Naive thymus-derived CD4-positive, alpha-beta T cell (primary cell): ENCODE data around the gene CLTRN. TPM values are rescaled to one million over a fixed set of nuclear protein-coding genes. Genes with fewer than 3 reads are reported as not detected.

Experiments used
- ATAC-seq: fragments of 150-1000 bp; cut with Tn5 transposase; 2 replicates; pipeline ENCODE4 v1.10.0; 2021; ENCODE audit warnings: mild to moderate bottlenecking, moderate library complexity
- CTCF ChIA-PET: fragments of 350-600 bp; sonication (Branson Sonifier 250); formaldehyde crosslinking; loops from one replicate; lab custom pipeline; 2021; ENCODE audit warnings: antibody characterized with exemption; lab: Charles Lee
- POLR2A ChIA-PET: fragments of 350-600 bp; sonication (Branson Sonifier 250); formaldehyde crosslinking; loops from one replicate; lab custom pipeline; 2021; ENCODE audit warnings: antibody characterized with exemption, inconsistent platforms; lab: Charles Lee
- DNase-seq, 9 donors: peaks; one replicate each; pipeline versions ENCODE4 v3.0.0 to v3.0.0-alpha.2; 2020 to 2022; ENCODE audit warnings: mixed read lengths in 1 of 9
- H3K27ac ChIP-seq: one replicate; pipeline ENCODE4 v1.7.0; 2013; ENCODE audit warnings: mild to moderate bottlenecking, low read depth, low read length, moderate library complexity
- H3K27me3 ChIP-seq, 2 donors: one replicate each; pipeline ENCODE4 v1.7.0; 2013; ENCODE audit warnings: low read length in 2 of 2, mild to moderate bottlenecking in 2 of 2, moderate library complexity in 2 of 2; ENCODE audit not compliant: control insufficient read depth in 2 of 2, insufficient read depth in 2 of 2
- H3K36me3 ChIP-seq, 3 experiments: 1 replicate in 2 of 3; 2 replicates in 1 of 3; pipeline ENCODE4 v1.7.0; 2013; ENCODE audit warnings: low read length in 3 of 3, mild to moderate bottlenecking in 3 of 3, moderate library complexity in 1 of 3; ENCODE audit not compliant: insufficient read depth in 3 of 3, control insufficient read depth in 2 of 3
- H3K4me1 ChIP-seq, 2 donors: one replicate each; pipeline ENCODE4 v1.7.0; 2013; ENCODE audit warnings: low read length in 2 of 2, mild to moderate bottlenecking in 2 of 2, moderate library complexity in 1 of 2; ENCODE audit not compliant: control insufficient read depth in 2 of 2, insufficient read depth in 2 of 2
- H3K4me3 ChIP-seq: 2 replicates; pipeline ENCODE4 v1.7.0; 2013; ENCODE audit warnings: mild to moderate bottlenecking, low read length
- H3K9me3 ChIP-seq, 3 experiments: 1 replicate in 2 of 3; 2 replicates in 1 of 3; pipeline ENCODE4 v1.7.0; 2013; ENCODE audit warnings: low read length in 3 of 3; ENCODE audit not compliant: control insufficient read depth in 2 of 3
- H3K27ac Mint-ChIP-seq, 9 donors: one replicate each; pipeline ENCODE4 v1.8.0; 2020 to 2022; ENCODE audit warnings: mixed read lengths in 9 of 9, mild to moderate bottlenecking in 8 of 9, moderate library complexity in 5 of 9, inconsistent platforms in 2 of 9
- H3K27me3 Mint-ChIP-seq, 5 donors: one replicate each; pipeline ENCODE4 v1.8.0; 2021 to 2022; ENCODE audit warnings: mixed read lengths in 5 of 5, mild to moderate bottlenecking in 1 of 5
- H3K36me3 Mint-ChIP-seq, 5 donors: one replicate each; pipeline ENCODE4 v1.8.0; 2020 to 2022; ENCODE audit warnings: mixed read lengths in 5 of 5, mild to moderate bottlenecking in 3 of 5, inconsistent platforms in 1 of 5
- H3K4me1 Mint-ChIP-seq, 7 donors: one replicate each; pipeline ENCODE4 v1.8.0; 2020 to 2022; ENCODE audit warnings: mixed read lengths in 7 of 7, mild to moderate bottlenecking in 3 of 7, inconsistent platforms in 1 of 7
- H3K4me3 Mint-ChIP-seq, 10 donors: one replicate each; pipeline ENCODE4 v1.8.0; 2020 to 2022; ENCODE audit warnings: mild to moderate bottlenecking in 10 of 10, mixed read lengths in 10 of 10, moderate library complexity in 6 of 10, inconsistent platforms in 2 of 10
- H3K9me3 Mint-ChIP-seq, 11 donors: one replicate each; pipeline ENCODE4 v1.8.0; 2020 to 2022; ENCODE audit warnings: mixed read lengths in 11 of 11, mild to moderate bottlenecking in 4 of 11, inconsistent platforms in 1 of 11, moderate library complexity in 1 of 11
- intact Hi-C, 2 donors: fragments of 100-400 bp; cut with micrococcal nuclease; formaldehyde crosslinking; loops; one replicate each; pipeline ENCODE4 v1.15.1; 2023
- polyA plus RNA-seq, 2 donors: library from polyadenylated mRNA; unstranded; fragments of 300-500 nt; fragmentation: Illumina TruSeq; gene quantifications; one replicate each; pipeline ENCODE4 v1.2.3, GENCODE V29; 2021
- total RNA-seq, 6 experiments: library from RNA in 5 of 6; stranded (reverse) in 5 of 6; gene quantifications; 1 replicate in 5 of 6; 2 replicates in 1 of 6; pipeline ENCODE4 v1.2.3 and lab custom pipeline; 2021 to 2026

CLTRN gene
- total and polyA plus RNA-seq, 7 experiments from 2014 or later = 0.13 to 0.81 (median 0.53) TPM; not detected in 1

GRCh38 chrX:15600745-15601144, 63.9 kb downstream of the CLTRN start, which contains the start of gene ACE2:
ACE2 (minus strand) TSS chrX:15600960; CDS start chrX:15600911, 49 bp downstream.
- ChIA-PET CTCF (no interaction called here), POLR2A (no interaction called here)
- Histone ChIP-seq H3K9me3 (no peaks in the 10 kb centered on the region), H3K27ac (no peak within 1 kb of the TSS), H3K36me3 (no peaks in the 10 kb centered on the region), H3K4me3 (no peak within 1 kb of the TSS), H3K4me1 (no peaks in the 10 kb centered on the region), H3K27me3 (no peaks in the 10 kb centered on the region)
- H3K9me3 Mint-ChIP-seq = no peaks in the 10 kb centered on the region
- H3K36me3 Mint-ChIP-seq = no peaks in the 10 kb centered on the region
- intact Hi-C loops = no loop called here
- no peaks in the 10 kb centered on the region for H3K4me1 Mint-ChIP-seq
- DNase-seq (no peak), ATAC-seq (no peak)
- peaks cover 0 to 20% (median 4%) of the 10 kb centered on the region in 5 donors for H3K27me3 Mint-ChIP-seq
- no peak within 1 kb of the TSS for H3K27ac Mint-ChIP-seq
- H3K4me3 Mint-ChIP-seq = no peak within 1 kb of the TSS

DNA sequence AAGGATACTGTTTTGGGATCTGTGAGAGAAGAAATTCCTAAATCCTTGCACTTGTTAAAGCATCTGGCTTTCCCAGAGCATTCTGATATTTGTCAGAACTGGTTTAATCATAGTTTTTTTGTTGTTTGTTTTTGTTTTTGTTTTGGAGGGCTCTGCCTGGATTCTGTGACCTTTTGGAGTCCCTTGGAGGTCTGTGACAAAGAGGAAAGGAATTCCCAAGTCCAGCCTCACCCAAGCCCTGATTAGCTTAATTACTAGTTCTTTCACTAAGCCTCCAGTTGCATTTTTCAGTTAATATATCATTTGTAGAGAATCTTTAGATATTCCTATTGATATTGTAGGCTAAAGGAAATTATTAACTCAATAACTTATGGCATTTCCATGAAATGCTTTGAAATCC, 64.6 kb downstream of the CLTRN start:
- no peaks in the 10 kb centered on the region for H3K9me3 ChIP-seq
- no peaks in the 10 kb centered on the region for H3K36me3 ChIP-seq
- CTCF ChIA-PET = no interaction called here
- no peaks in the 10 kb centered on the region for H3K4me1 ChIP-seq
- no peak overlapping the region for H3K4me3 ChIP-seq
- intact Hi-C loops = no loop called here
- no peak overlapping the region for H3K27ac ChIP-seq
- Mint-ChIP-seq H3K4me1 (no peaks in the 10 kb centered on the region), H3K27ac (no peak overlapping the region), H3K36me3 (no peaks in the 10 kb centered on the region), H3K27me3 (peaks cover 0 to 20% (median 4%) of the 10 kb centered on the region in 5 donors), H3K9me3 (no peaks in the 10 kb centered on the region), H3K4me3 (no peak overlapping the region)
- ATAC-seq (no peak), DNase-seq (no peak)
- no peaks in the 10 kb centered on the region for H3K27me3 ChIP-seq
- POLR2A ChIA-PET = no interaction called here

GRCh38 chrX:15599461-15599860, 65.1 kb downstream of the CLTRN start:
- no peaks in the 10 kb centered on the region for H3K27me3 ChIP-seq

GRCh38 chrX:15598026-15598425, 66.6 kb downstream of the CLTRN start:
- ATAC-seq (no peak), DNase-seq (no peak)
- CTCF ChIA-PET = no interaction called here
- H3K27ac Mint-ChIP-seq = no peak overlapping the region
- Histone ChIP-seq H3K36me3 (no peaks in the 10 kb centered on the region), H3K27ac (no peak overlapping the region), H3K27me3 (no peaks in the 10 kb centered on the region), H3K4me3 (no peak overlapping the region), H3K4me1 (no peaks in the 10 kb centered on the region), H3K9me3 (no peaks in the 10 kb centered on the region)
- H3K4me1 Mint-ChIP-seq = no peaks in the 10 kb centered on the region
- no peaks in the 10 kb centered on the region for H3K36me3 Mint-ChIP-seq
- H3K27me3 Mint-ChIP-seq = peaks cover 0 to 11% (median 6%) of the 10 kb centered on the region in 5 donors
- intact Hi-C loops = no loop called here
- POLR2A ChIA-PET = no interaction called here
- no peaks in the 10 kb centered on the region for H3K9me3 Mint-ChIP-seq
- no peak overlapping the region for H3K4me3 Mint-ChIP-seq

More at GRCh38 chrX:15599461-15599860, 65.1 kb downstream of the CLTRN start:
- ChIA-PET CTCF (no interaction called here), POLR2A (no interaction called here)
- intact Hi-C loops = no loop called here
- Mint-ChIP-seq H3K4me3 (no peak overlapping the region), H3K27ac (no peak overlapping the region), H3K36me3 (no peaks in the 10 kb centered on the region), H3K4me1 (no peaks in the 10 kb centered on the region), H3K9me3 (no peaks in the 10 kb centered on the region), H3K27me3 (peaks cover 0 to 19% (median 4%) of the 10 kb centered on the region in 5 donors)
- Histone ChIP-seq H3K27ac (no peak overlapping the region), H3K4me1 (no peaks in the 10 kb centered on the region), H3K36me3 (no peaks in the 10 kb centered on the region), H3K9me3 (no peaks in the 10 kb centered on the region), H3K4me3 (no peak overlapping the region)
- DNase-seq = no peak
- ATAC-seq = no peak

DNA sequence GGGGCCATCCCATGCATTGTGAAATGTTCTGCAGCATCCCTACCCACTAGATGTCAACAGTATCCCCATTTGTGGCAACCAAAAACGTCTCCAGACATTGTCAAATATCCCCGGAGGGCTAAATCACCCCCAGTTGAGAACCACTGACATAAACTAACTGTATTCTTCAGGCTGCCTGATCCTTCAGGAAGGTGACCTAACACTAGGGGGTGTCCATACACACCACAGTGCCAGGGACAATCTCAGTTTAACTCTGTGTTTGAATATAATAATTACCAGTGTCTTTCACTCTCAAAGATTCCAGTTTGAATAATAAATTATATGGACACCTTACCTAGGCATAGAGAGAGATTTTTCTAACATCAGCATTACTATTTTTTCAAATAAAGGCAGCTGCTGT, 70.2 kb downstream of the CLTRN start:
- Mint-ChIP-seq H3K36me3 (no peaks in the 10 kb centered on the region), H3K9me3 (peaks cover 0 to 1% (median 0%) of the 10 kb centered on the region in 11 donors), H3K4me3 (no peak overlapping the region), H3K27me3 (peaks cover under 1 to 20% (median 14%) of the 10 kb centered on the region in 5 donors), H3K27ac (no peak overlapping the region), H3K4me1 (no peaks in the 10 kb centered on the region)
- H3K4me3 ChIP-seq = no peak overlapping the region
- no peaks in the 10 kb centered on the region for H3K27me3 ChIP-seq
- no peaks in the 10 kb centered on the region for H3K9me3 ChIP-seq
- H3K27ac ChIP-seq = no peak overlapping the region
- DNase-seq (no peak), ATAC-seq (no peak)
- H3K36me3 ChIP-seq = no peaks in the 10 kb centered on the region
- intact Hi-C loops = no loop called here
- no peaks in the 10 kb centered on the region for H3K4me1 ChIP-seq
- POLR2A ChIA-PET = no interaction called here
- CTCF ChIA-PET = no interaction called here

- H3K27ac ChIP-seq = no peak overlapping the region
- DNase-seq (no peak), ATAC-seq (no peak)
- no peaks in the 10 kb centered on the region for H3K36me3 ChIP-seq
- Mint-ChIP-seq H3K27ac (no peak overlapping the region), H3K27me3 (peaks cover 2 to 17% (median 6%) of the 10 kb centered on the region in 5 donors), H3K4me1 (no peaks in the 10 kb centered on the region), H3K9me3 (peaks cover 0 to 3% (median 0%) of the 10 kb centered on the region in 11 donors), H3K4me3 (no peak overlapping the region), H3K36me3 (no peaks in the 10 kb centered on the region)
- no peaks in the 10 kb centered on the region for H3K9me3 ChIP-seq
- ChIA-PET POLR2A (no interaction called here), CTCF (no interaction called here)
- H3K4me1 ChIP-seq = no peaks in the 10 kb centered on the region
- no peaks in the 10 kb centered on the region for H3K27me3 ChIP-seq
- H3K4me3 ChIP-seq = no peak overlapping the region
- intact Hi-C loops = no loop called here
Observed at GRCh38 chrX:15579778-15580747, 84.5 kb downstream of the CLTRN start.
